H9 (cell line): ENCODE data around the gene PLEKHF1. TPM values are rescaled to one million over a fixed set of nuclear protein-coding genes. Genes with fewer than 3 reads are reported as not detected.

Experiments
- DNase-seq: peaks from one replicate; pipeline ENCODE4 v3.0.0-alpha.2; 2017
- H2AFZ ChIP-seq: one replicate; pipeline ENCODE4 v1.6.1; 2013; ENCODE audit warnings: mild to moderate bottlenecking, low read length, control low read depth, moderate library complexity
- H2AK5ac ChIP-seq: 2 replicates; pipeline ENCODE4 v1.6.1; 2013; ENCODE audit warnings: low read length, control low read depth, mixed read lengths; ENCODE audit not compliant: insufficient read length
- H2BK120ac ChIP-seq: one replicate; pipeline ENCODE4 v1.6.1; 2013; ENCODE audit warnings: low read depth, mild to moderate bottlenecking, low read length, control low read depth, inconsistent platforms; ENCODE audit not compliant: poor library complexity, severe bottlenecking
- H2BK12ac ChIP-seq: 2 replicates; pipeline ENCODE4 v1.6.1; 2013; ENCODE audit warnings: low read length, control low read depth, mixed read lengths, low read depth; ENCODE audit not compliant: insufficient read length
- H2BK15ac ChIP-seq: 2 replicates; pipeline ENCODE4 v1.6.1; 2013; ENCODE audit warnings: low read depth, low read length, control low read depth
- H2BK20ac ChIP-seq: one replicate; pipeline ENCODE4 v1.6.1; 2013; ENCODE audit warnings: low read depth, mild to moderate bottlenecking, low read length, control low read depth, inconsistent platforms; ENCODE audit not compliant: poor library complexity, severe bottlenecking
- H2BK5ac ChIP-seq: 2 replicates; pipeline ENCODE4 v1.6.1; 2013; ENCODE audit warnings: low read length, control low read depth, mixed read lengths; ENCODE audit not compliant: insufficient read length
- H3K14ac ChIP-seq: 2 replicates; pipeline ENCODE4 v1.6.1; 2013; ENCODE audit warnings: low read length, control low read depth; ENCODE audit not compliant: insufficient read depth
- H3K18ac ChIP-seq: 2 replicates; pipeline ENCODE4 v1.6.1; 2013; ENCODE audit warnings: low read depth, mild to moderate bottlenecking, mixed read lengths, low read length, control low read depth; ENCODE audit not compliant: insufficient read length
- H3K23ac ChIP-seq: 2 replicates; pipeline ENCODE4 v1.6.1; 2013; ENCODE audit warnings: low read length, control low read depth, mixed read lengths, low read depth; ENCODE audit not compliant: insufficient read length
- H3K23me2 ChIP-seq: 2 replicates; pipeline ENCODE4 v1.6.1; 2013; ENCODE audit warnings: low read depth, mild to moderate bottlenecking, mixed read lengths, low read length, control low read depth; ENCODE audit not compliant: insufficient read length, poor library complexity, severe bottlenecking
- H3K27ac ChIP-seq: 2 replicates; pipeline ENCODE4 v1.5.1; 2013; ENCODE audit warnings: low read length, control low read depth, mixed read lengths, low read depth; ENCODE audit not compliant: insufficient read length
- H3K27me3 ChIP-seq: 2 replicates; pipeline ENCODE4 v1.6.1; 2013; ENCODE audit warnings: low read length, control low read depth, inconsistent platforms; ENCODE audit not compliant: insufficient read depth
- H3K4ac ChIP-seq: 2 replicates; pipeline ENCODE4 v1.6.1; 2013; ENCODE audit warnings: low read depth, mild to moderate bottlenecking, control low read depth, inconsistent platforms, low read length, moderate library complexity
- H3K4me1 ChIP-seq: 2 replicates; pipeline ENCODE4 v1.6.1; 2013; ENCODE audit warnings: low read length, control low read depth, inconsistent platforms; ENCODE audit not compliant: insufficient read depth
- H3K4me2 ChIP-seq: 2 replicates; pipeline ENCODE4 v1.6.1; 2013; ENCODE audit warnings: low read length, control low read depth, mixed read lengths; ENCODE audit not compliant: insufficient read length, insufficient read depth
- H3K56ac ChIP-seq: 2 replicates; pipeline ENCODE4 v1.6.1; 2013; ENCODE audit warnings: low read depth, mild to moderate bottlenecking, mixed read lengths, low read length, control low read depth; ENCODE audit not compliant: insufficient read length
- H3K79me1 ChIP-seq: 2 replicates; pipeline ENCODE4 v1.6.1; 2013; ENCODE audit warnings: low read depth, mild to moderate bottlenecking, moderate library complexity, low read length, control low read depth, inconsistent platforms; ENCODE audit not compliant: insufficient read depth, poor library complexity, severe bottlenecking
- H3K79me2 ChIP-seq: 2 replicates; pipeline ENCODE4 v1.6.1; 2013; ENCODE audit warnings: low read length, control low read depth, inconsistent platforms; ENCODE audit not compliant: insufficient read depth
- H3K9ac ChIP-seq: 2 replicates; pipeline ENCODE4 v1.6.1; 2013; ENCODE audit warnings: low read length, control low read depth, mixed read lengths; ENCODE audit not compliant: insufficient read length; ENCODE audit errors: extremely low read depth
- H3K9me3 ChIP-seq: one replicate; pipeline ENCODE4 v1.6.1; 2013; ENCODE audit warnings: low read depth, low read length, inconsistent platforms; ENCODE audit not compliant: control insufficient read depth
- H3T11ph ChIP-seq: one replicate; pipeline ENCODE4 v1.6.1; 2013; ENCODE audit warnings: mild to moderate bottlenecking, low read length, control low read depth, inconsistent platforms
- H4K20me1 ChIP-seq: one replicate; pipeline ENCODE4 v1.6.1; 2013; ENCODE audit not compliant: control insufficient read depth, insufficient read length, insufficient read depth
- H4K5ac ChIP-seq: 2 replicates; pipeline ENCODE4 v1.6.1; 2013; ENCODE audit warnings: low read depth, mild to moderate bottlenecking, mixed read lengths, low read length, control low read depth; ENCODE audit not compliant: insufficient read length
- H4K8ac ChIP-seq: replicated peaks from 2 replicates; pipeline ENCODE4 v1.6.1; 2013; ENCODE audit warnings: low read length, control low read depth, mixed read lengths, low read depth; ENCODE audit not compliant: insufficient read length
- H4K91ac ChIP-seq: 2 replicates; pipeline ENCODE4 v1.6.1; 2013; ENCODE audit warnings: low read depth, mild to moderate bottlenecking, moderate library complexity, mixed read lengths, low read length, control low read depth; ENCODE audit not compliant: insufficient read length
- H3K27ac Mint-ChIP-seq, 3 experiments: 2 replicates in 2 of 3; 3 replicates in 1 of 3; pipeline ENCODE4 v1.8.0; 2020 to 2021; ENCODE audit warnings: mixed read lengths in 3 of 3, mild to moderate bottlenecking in 1 of 3, moderate library complexity in 1 of 3
- H3K27me3 Mint-ChIP-seq: 2 replicates; pipeline ENCODE4 v1.8.0; 2021; ENCODE audit warnings: low read depth, mild to moderate bottlenecking, moderate library complexity, mixed read lengths
- H3K36me3 Mint-ChIP-seq, 3 experiments: 2 replicates in 2 of 3; 3 replicates in 1 of 3; pipeline ENCODE4 v1.8.0; 2020 to 2021; ENCODE audit warnings: low read depth in 3 of 3, mixed read lengths in 3 of 3; ENCODE audit not compliant: insufficient read depth in 1 of 3
- H3K4me1 Mint-ChIP-seq, 2 experiments: 2 replicates each; pipeline ENCODE4 v1.8.0; 2020; ENCODE audit warnings: mixed read lengths in 2 of 2
- H3K4me3 Mint-ChIP-seq, 2 experiments: 2 replicates in 1 of 2; 3 replicates in 1 of 2; pipeline ENCODE4 v1.8.0; 2020 to 2021; ENCODE audit warnings: mild to moderate bottlenecking in 2 of 2, mixed read lengths in 2 of 2, moderate library complexity in 1 of 2
- H3K9me3 Mint-ChIP-seq, 2 experiments: 2 replicates in 1 of 2; 3 replicates in 1 of 2; pipeline ENCODE4 v1.8.0; 2020; ENCODE audit warnings: mild to moderate bottlenecking in 2 of 2, mixed read lengths in 2 of 2, moderate library complexity in 1 of 2
- CTCF ChIP-seq: fragments of 200-600 bp; sonication (generic); conservative IDR thresholded peaks from 3 replicates; pipeline ENCODE4 v1.8.0; 2021; ENCODE audit warnings: antibody characterized with exemption, mild to moderate bottlenecking
- WGBS: extraction: QIAGEN DNeasy Blood & Tissue Kit; methylation state at CpG from one replicate; pipeline ENCODE4 v1.1.7; 2013; ENCODE audit warnings: missing lambda C conversion rate, low lambda C conversion rate, mixed read lengths; ENCODE audit not compliant: insufficient read length; ENCODE audit errors: extremely low coverage; 5-methylcytosine and 5-hydroxymethylcytosine counted together
- total RNA-seq: library from RNA; stranded (reverse); gene quantifications from 2 replicates; pipeline ENCODE4 v1.2.1, GENCODE V29; 2021

Gene PLEKHF1
- total RNA-seq, 1 experiment from 2014 or later: 4.9 TPM

DNA sequence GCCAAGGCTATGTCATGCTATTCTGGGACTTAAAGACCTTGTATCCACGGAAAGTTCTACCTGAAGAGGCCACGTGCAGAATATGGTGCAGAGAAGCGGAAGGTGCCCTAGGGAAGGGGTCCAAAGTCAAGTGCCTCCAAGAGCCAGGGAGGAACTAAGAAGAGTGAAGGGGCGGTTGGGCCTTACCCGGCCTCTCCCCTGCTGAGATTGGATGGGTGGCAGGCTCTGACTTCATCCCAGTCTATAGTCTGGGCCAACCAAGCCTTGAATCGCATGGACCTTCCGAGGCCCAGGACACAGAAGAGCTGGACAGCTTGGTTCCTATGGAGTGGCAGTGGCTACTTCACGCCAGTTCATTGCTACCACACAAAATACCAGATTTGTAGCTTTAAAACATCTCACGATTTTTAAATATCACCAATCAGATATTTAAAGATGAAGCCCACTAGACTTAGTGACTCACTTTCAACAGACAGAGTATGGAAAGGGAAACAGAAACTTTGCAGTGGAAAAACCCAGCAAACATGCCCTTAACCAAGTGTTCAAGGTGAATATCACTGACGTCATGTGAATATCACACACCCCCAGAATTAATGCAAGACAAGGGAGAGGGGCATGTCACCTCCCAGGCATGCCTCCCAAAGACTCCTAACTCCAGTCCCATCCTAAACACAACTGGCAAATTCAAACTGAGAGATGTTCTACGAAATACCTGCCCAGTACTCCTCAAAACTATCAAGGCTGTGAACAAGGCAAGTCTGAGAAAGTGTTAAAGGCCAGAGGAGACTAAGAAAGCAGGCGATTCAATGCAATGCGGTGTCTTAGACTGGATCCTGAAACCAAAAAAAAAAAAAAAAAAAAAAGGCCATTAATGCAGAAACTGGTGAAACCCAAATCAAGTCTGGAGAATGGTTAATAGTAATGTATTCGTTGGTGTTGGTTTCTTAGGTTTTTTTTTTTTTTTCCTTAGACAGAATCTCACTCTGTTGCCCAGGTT is 39.6 kb downstream of the PLEKHF1 start:
- Histone ChIP-seq H2AK5ac (no peak overlapping the region), H3K23ac (no peak overlapping the region), H4K5ac (no peak overlapping the region), H3K56ac (no peak overlapping the region), H3K18ac (no peak overlapping the region), H2BK5ac (no peak overlapping the region), H3K79me1 (no peaks in the 10 kb centered on the region), H2BK120ac (no peak overlapping the region), H3K23me2 (no peaks in the 10 kb centered on the region), H3K4ac (no peak overlapping the region), H4K91ac (no peak overlapping the region), H4K8ac (no peak overlapping the region), H2AFZ (no peak overlapping the region), H2BK12ac (no peak overlapping the region), H3T11ph (no peak overlapping the region), H3K14ac (no peak overlapping the region), H3K27ac (no peak overlapping the region), H3K4me2 (no peak overlapping the region), H2BK20ac (no peak overlapping the region), H3K4me1 (no peaks in the 10 kb centered on the region), H3K27me3 (no peaks in the 10 kb centered on the region), H4K20me1 (no peaks in the 10 kb centered on the region), H3K9ac (no peak overlapping the region), H3K79me2 (no peaks in the 10 kb centered on the region), H3K9me3 (no peaks in the 10 kb centered on the region), H2BK15ac (no peak overlapping the region)
- H3K4me3 Mint-ChIP-seq: no peak overlapping the region
- no CpG with 5 or more reads among the region's 14 CpGs for WGBS
- H3K27me3 Mint-ChIP-seq: no peaks in the 10 kb centered on the region
- H3K36me3 Mint-ChIP-seq: peaks cover 0 to 2% (median 0%) of the 10 kb centered on the region in 3 experiments; a peak in 2 of 7 replicates
- no peak overlapping the region for H3K27ac Mint-ChIP-seq
- no peak for DNase-seq
- H3K9me3 Mint-ChIP-seq: no peaks in the 10 kb centered on the region
- TF ChIP-seq CTCF: no peak
- H3K4me1 Mint-ChIP-seq: no peaks in the 10 kb centered on the region
